GM10266 (cell line): ENCODE data around the gene SVIL.
"Not testable (repeated sequence)": the region's sequence is repeated elsewhere in the genome, so short reads cannot be mapped to it uniquely, and the experiment has no call there.

Experiments
- DNase-seq: peaks from one replicate; pipeline ENCODE4 v3.0.0; 2012; ENCODE audit errors: extremely low spot score
- TF ChIP-seq, protein P1 (sequence below): IDR thresholded peaks from 2 replicates; pipeline ENCODE4 v1.5.1; 2012; ENCODE audit warnings: mild to moderate bottlenecking, low read depth; ENCODE audit not compliant: control insufficient read depth, insufficient read depth; ENCODE audit errors: missing control alignments

The SVIL gene

DNA sequence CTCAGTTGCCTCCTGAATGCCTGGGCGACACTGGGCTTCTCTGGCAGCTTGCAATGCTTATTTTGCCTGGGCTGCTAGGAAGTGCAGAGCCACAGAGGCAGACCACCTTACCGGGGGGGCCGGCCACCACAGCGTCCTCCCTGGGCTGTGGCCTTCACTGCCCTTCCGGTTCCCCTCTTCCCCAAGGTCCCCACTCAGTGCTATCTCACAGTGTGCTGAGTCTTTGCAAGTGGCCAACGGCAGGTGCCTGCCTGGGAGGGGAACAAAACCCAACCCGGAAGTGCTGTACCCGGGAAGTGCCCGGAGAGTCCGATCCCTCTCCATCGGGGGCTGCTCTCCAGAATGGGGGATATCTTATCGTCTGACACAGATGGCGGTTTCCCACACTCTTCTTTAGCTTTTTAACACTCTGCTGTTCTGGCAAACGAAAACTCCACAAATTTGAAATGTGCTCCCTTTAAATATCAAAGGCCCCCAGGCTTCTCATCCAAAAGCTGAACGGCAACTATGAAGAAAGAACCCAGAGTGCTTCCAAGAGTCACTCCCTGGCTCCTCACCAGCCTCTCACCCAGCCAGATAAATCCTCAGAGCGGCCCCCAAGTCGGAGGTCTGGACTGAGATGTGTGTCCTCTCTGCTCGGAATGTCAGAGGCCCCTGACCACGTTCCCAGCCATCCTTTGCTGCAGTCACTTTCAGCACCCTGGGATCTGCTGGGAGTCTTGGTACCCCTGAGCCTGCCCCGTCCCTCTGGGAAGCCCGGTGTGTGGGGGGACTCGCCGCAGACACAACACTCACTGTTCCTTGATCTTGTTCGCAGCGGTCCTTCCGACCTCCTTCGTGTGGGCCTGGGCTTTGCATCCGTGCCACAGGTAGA, 165.1 kb downstream of the SVIL start:
- TF ChIP-seq, protein P1, sequence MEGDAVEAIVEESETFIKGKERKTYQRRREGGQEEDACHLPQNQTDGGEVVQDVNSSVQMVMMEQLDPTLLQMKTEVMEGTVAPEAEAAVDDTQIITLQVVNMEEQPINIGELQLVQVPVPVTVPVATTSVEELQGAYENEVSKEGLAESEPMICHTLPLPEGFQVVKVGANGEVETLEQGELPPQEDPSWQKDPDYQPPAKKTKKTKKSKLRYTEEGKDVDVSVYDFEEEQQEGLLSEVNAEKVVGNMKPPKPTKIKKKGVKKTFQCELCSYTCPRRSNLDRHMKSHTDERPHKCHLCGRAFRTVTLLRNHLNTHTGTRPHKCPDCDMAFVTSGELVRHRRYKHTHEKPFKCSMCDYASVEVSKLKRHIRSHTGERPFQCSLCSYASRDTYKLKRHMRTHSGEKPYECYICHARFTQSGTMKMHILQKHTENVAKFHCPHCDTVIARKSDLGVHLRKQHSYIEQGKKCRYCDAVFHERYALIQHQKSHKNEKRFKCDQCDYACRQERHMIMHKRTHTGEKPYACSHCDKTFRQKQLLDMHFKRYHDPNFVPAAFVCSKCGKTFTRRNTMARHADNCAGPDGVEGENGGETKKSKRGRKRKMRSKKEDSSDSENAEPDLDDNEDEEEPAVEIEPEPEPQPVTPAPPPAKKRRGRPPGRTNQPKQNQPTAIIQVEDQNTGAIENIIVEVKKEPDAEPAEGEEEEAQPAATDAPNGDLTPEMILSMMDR, result no peak
- no peak for DNase-seq

DNA sequence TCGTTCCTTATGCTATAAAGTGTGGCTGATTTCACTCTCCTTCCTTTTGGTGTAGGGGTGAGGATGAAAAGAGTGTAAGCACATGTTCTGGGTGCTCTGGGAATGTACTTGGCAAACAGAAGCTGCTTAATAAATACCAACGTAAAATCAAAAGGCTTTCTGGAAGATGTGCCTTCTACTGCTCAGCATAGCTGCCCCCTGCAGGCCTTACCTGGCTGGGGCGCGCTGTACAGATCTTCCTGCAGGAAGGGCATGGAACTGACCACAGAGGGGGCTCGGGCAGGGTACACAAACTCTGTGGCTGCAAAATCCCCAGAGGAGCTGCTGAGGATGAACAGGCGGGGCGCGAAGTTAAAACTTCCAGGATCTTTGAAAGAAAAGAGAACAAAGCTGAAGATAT, 169.4 kb downstream of the SVIL start:
- DNase-seq, result no peak

DNA sequence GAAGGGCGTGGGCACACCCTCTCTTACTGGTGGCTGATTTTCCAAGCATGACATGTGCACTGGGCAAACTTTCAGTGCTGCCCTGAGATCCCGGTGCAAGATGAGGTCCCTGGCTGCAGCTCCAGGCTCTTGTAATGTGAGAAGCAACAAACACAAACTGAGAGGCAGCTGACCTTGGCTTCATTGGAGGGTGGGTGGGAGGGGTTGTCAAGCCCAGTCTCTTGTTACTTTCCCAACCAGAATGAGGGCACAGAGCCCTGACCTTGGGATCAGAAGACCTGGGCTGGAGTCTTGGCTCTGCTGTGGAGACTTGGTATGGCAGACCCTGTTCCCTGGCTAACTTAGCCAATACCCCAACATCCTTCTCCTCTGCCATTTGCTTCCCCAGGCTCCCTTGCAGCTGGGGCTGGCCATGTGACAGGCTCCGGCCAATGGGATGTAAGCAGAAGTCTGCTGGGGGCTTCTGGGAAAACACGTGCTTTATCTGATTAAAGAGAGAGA, 170.1 kb downstream of the SVIL start:
- not testable (repeated sequence) for DNase-seq

More for the DNA sequence above, 169.4 kb downstream of the SVIL start:
- TF ChIP-seq, protein P1, result no peak

DNA sequence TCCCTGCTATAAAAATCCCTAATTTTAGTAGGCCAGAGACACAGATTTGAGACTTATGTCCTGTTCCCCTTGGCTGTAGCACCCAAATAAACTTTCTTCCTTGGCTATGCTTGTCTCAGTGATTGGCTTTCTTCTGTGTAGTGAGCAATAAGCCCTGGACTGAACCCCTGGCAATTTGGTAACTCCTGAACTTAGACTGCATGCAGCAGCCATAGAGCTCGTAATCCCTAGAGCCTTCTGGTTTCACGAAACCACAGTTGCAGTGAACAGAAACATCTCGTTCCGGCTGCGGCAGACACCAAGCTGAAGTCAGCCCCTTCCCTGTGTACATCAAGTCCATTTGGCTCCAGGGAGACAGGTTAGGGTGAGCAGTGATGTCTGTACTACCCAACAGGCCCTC, 173.7 kb downstream of the SVIL start:
- TF ChIP-seq, protein P1, result no peak

DNA sequence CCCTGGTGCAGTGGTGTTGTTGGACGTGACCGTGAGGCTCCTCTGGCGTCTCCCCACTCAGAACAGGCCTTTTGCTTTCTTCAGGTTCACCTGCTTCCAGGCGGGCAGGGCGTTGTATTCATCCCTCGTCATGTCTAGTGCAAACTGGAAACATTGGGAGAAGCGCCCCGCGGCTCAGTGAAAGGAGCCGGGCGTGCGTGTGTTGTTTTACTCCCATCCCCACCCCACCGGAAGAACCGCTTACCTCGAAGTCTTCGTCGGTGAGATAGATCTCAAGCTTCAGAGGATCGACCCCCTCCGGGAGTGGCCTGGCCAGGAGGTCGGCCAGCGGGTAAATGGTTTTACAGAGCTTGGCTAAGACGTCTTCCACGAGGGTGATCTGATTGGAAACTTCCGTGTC, 176.6 kb downstream of the SVIL start:
- DNase-seq, result not testable (repeated sequence)

More for the DNA sequence above, 173.7 kb downstream of the SVIL start:
- no peak for DNase-seq

DNA sequence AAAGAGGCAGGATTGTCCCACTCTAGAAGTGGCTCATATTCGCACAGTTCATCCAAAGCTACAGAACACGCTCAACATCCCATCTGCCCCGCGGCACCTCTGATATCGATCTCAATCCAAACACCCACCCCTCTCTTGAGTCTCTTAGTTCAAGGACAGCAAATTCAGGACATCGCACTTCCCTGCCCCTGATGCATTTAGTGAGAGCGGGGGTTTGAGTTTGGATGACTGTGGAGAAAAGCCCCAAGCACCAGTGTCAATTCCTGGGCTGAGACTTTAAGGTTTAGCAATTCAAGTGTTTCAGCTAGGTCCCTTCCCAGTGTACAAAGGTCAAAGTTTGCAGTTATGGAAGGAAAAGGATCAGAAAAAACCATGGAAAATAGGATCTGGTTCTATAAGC, 179.7 kb downstream of the SVIL start:
- no peak for DNase-seq
- TF ChIP-seq, protein P1, result no peak

DNA sequence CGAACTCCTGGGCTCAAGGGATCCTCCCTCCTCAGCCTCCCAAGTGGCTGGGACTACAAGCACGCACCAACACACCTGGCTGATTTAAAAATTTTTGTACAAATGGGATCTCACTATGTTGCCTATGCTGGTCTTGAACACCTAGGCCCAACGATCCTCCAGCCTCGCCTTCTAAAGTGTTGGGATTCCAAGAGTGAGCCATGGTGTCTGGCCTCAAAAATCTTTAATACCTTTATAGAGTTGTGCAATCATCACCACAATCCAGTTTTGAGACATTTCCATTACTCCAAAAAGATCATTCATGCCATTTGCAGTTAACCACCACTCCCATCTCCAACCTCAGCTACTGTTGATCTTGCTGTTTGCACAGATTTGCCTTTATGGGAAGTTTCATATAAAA, 180.5 kb downstream of the SVIL start:
- no peak for DNase-seq
- TF ChIP-seq, protein P1, result no peak

DNA sequence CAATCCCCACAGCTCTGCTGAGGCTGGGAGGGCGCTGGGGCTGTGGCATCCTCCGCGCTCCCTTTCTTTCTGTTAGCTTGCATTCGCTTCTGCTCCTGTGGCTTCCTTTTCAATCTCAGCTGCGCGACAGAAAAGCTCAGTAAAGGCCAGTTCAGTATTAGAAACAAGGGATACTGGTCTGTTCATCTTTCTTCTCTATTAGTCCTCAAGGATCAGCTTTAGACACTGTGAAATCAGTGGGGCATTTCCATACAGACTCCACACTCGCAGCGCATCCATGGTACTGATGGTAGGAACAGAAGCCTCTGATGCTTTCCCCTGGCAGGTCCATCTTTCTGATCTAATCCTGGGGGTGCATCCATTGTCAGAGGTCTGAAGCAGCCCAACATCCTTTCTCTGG, 182.2 kb downstream of the SVIL start:
- no peak for DNase-seq
- TF ChIP-seq, protein P1, result no peak
